Spinal cord (tissue), 10 donors: ENCODE measurements around the gene ORC5. TPM values are rescaled to one million over a fixed set of nuclear protein-coding genes. Genes with fewer than 3 reads are reported as not detected.

Source experiments
- DNase-seq, 6 donors: peaks; one replicate each; pipeline versions ENCODE4 v3.0.0 to v3.0.0-alpha.2; 2013 to 2015; ENCODE audit warnings: low spot score in 6 of 6, low read depth in 4 of 6
- H3K27ac ChIP-seq: one replicate; pipeline ENCODE4 v1.5.1; 2013; ENCODE audit warnings: low read depth, low read length, control low read depth
- H3K27me3 ChIP-seq: one replicate; pipeline ENCODE4 v1.6.1; 2013; ENCODE audit warnings: low read length; ENCODE audit not compliant: control insufficient read depth, insufficient read depth
- H3K36me3 ChIP-seq: one replicate; pipeline ENCODE4 v1.6.1; 2013; ENCODE audit warnings: low read length; ENCODE audit not compliant: control insufficient read depth, insufficient read depth
- H3K4me1 ChIP-seq: one replicate; pipeline ENCODE4 v1.6.1; 2013; ENCODE audit warnings: low read length; ENCODE audit not compliant: control insufficient read depth, insufficient read depth
- H3K4me3 ChIP-seq: one replicate; pipeline ENCODE4 v1.5.1; 2013; ENCODE audit warnings: low read depth, low read length, control low read depth
- H3K9me3 ChIP-seq: one replicate; pipeline ENCODE4 v1.6.1; 2013; ENCODE audit warnings: low read length; ENCODE audit not compliant: control insufficient read depth, insufficient read depth
- WGBS: methylation state at CpG from one replicate; pipeline ENCODE4 v1.1.5; 2013; ENCODE audit warnings: missing lambda C conversion rate; ENCODE audit not compliant: insufficient coverage; 5-methylcytosine and 5-hydroxymethylcytosine counted together
- polyA plus RNA-seq, 2 donors: library from polyadenylated mRNA; unstranded; fragments of 120-200 nt; gene quantifications; one replicate each; pipeline ENCODE4 v1.2.1, GENCODE V29; 2013; ENCODE audit not compliant: insufficient read length in 2 of 2
- total RNA-seq, 2 donors: library from RNA; depleted of rRNA in 1 of 2; stranded (reverse); fragments of 120-200 nt in 1 of 2; fragments of >200 nt in 1 of 2; gene quantifications; one replicate each; pipeline versions ENCODE4 v1.2.3 to v1.2.4, GENCODE V29; 2013 to 2014
- donor health status: healthy.

The ORC5 gene
- total and polyA plus RNA-seq, 4 donors, result 18.5 to 42.1 (median 19.9) TPM

GRCh38 chr7:104161244-104161643 lies 46.6 kb downstream of the ORC5 start:
- no peak overlapping the region for H3K27ac ChIP-seq
- no peaks in the 10 kb centered on the region for H3K9me3 ChIP-seq
- DNase-seq, result no peak
- H3K4me3 ChIP-seq, result no peak overlapping the region
- H3K36me3 ChIP-seq, result peaks cover 4% of the 10 kb centered on the region
- no CpG with 5 or more reads among the region's 3 CpGs for WGBS
- no peaks in the 10 kb centered on the region for H3K27me3 ChIP-seq
- H3K4me1 ChIP-seq, result no peaks in the 10 kb centered on the region

GRCh38 chr7:104160375-104160774 lies 47.4 kb downstream of the ORC5 start:
- peak in 3 of 6 donors; percentile 29 to 85 (median 51) for DNase-seq

GRCh38 chr7:104156842-104157277 lies 51.0 kb downstream of the ORC5 start:
- H3K4me3 ChIP-seq, result no peak overlapping the region

More at GRCh38 chr7:104160375-104160774, 47.4 kb downstream of the ORC5 start:
- Histone ChIP-seq H3K27ac (no peak overlapping the region), H3K4me3 (no peak overlapping the region), H3K9me3 (no peaks in the 10 kb centered on the region), H3K4me1 (no peaks in the 10 kb centered on the region), H3K27me3 (no peaks in the 10 kb centered on the region), H3K36me3 (peaks cover 4% of the 10 kb centered on the region)

GRCh38 chr7:104153287-104153686 lies 54.5 kb downstream of the ORC5 start:
- no peaks in the 10 kb centered on the region for H3K36me3 ChIP-seq
- peak in 1 of 6 donors; percentile 71 for DNase-seq
- no peak overlapping the region for H3K4me3 ChIP-seq
- H3K9me3 ChIP-seq, result no peaks in the 10 kb centered on the region
- H3K27ac ChIP-seq, result no peak overlapping the region
- H3K27me3 ChIP-seq, result no peaks in the 10 kb centered on the region
- no peaks in the 10 kb centered on the region for H3K4me1 ChIP-seq
- WGBS, result no CpG with 5 or more reads among the region's 4 CpGs

More at GRCh38 chr7:104156842-104157277, 51.0 kb downstream of the ORC5 start:
- Histone ChIP-seq H3K36me3 (no peaks in the 10 kb centered on the region), H3K27me3 (no peaks in the 10 kb centered on the region), H3K4me1 (no peaks in the 10 kb centered on the region), H3K27ac (no peak overlapping the region), H3K9me3 (no peaks in the 10 kb centered on the region)
- DNase-seq, result peak in 3 of 6 donors; percentile 26 to 85 (median 55)
- WGBS, result no CpG with 5 or more reads among the region's 2 CpGs

GRCh38 chr7:104152468-104152867 lies 55.3 kb downstream of the ORC5 start:
- Histone ChIP-seq H3K9me3 (no peaks in the 10 kb centered on the region), H3K4me3 (no peak overlapping the region), H3K27ac (no peak overlapping the region), H3K27me3 (no peaks in the 10 kb centered on the region), H3K4me1 (no peaks in the 10 kb centered on the region), H3K36me3 (no peaks in the 10 kb centered on the region)
- no CpG with 5 or more reads among the region's 1 CpG for WGBS
- DNase-seq, result no peak

- Histone ChIP-seq H3K27me3 (no peaks in the 10 kb centered on the region), H3K4me3 (no peak overlapping the region), H3K36me3 (no peaks in the 10 kb centered on the region), H3K9me3 (no peaks in the 10 kb centered on the region), H3K4me1 (no peaks in the 10 kb centered on the region), H3K27ac (no peak overlapping the region)
- no peak for DNase-seq
- WGBS, result no CpG with 5 or more reads among the region's 1 CpG
Measured at GRCh38 chr7:104150470-104150869, 57.3 kb downstream of the ORC5 start.

GRCh38 chr7:104149822-104150221 lies 58.0 kb downstream of the ORC5 start:
- DNase-seq, result peak in 1 of 6 donors; percentile 32
- no CpG with 5 or more reads among the region's 2 CpGs for WGBS
- Histone ChIP-seq H3K36me3 (no peaks in the 10 kb centered on the region), H3K27me3 (no peaks in the 10 kb centered on the region), H3K27ac (no peak overlapping the region), H3K9me3 (no peaks in the 10 kb centered on the region), H3K4me3 (no peak overlapping the region), H3K4me1 (no peaks in the 10 kb centered on the region)

- no peak for DNase-seq
Measured at GRCh38 chr7:104142147-104142546, 65.7 kb downstream of the ORC5 start.

GRCh38 chr7:104137971-104138370 lies 69.8 kb downstream of the ORC5 start:
- H3K4me3 ChIP-seq, result no peak overlapping the region
- H3K27ac ChIP-seq, result no peak overlapping the region
- DNase-seq, result no peak
- 90% methylated on average over 5 of the region's 7 CpGs for WGBS
- no peaks in the 10 kb centered on the region for H3K9me3 ChIP-seq
- H3K4me1 ChIP-seq, result no peaks in the 10 kb centered on the region
- no peaks in the 10 kb centered on the region for H3K27me3 ChIP-seq
- peaks cover 3% of the 10 kb centered on the region for H3K36me3 ChIP-seq

More at GRCh38 chr7:104142147-104142546, 65.7 kb downstream of the ORC5 start:
- Histone ChIP-seq H3K27ac (no peak overlapping the region), H3K9me3 (no peaks in the 10 kb centered on the region), H3K27me3 (no peaks in the 10 kb centered on the region), H3K4me1 (no peaks in the 10 kb centered on the region), H3K4me3 (no peak overlapping the region), H3K36me3 (no peaks in the 10 kb centered on the region)
- no CpG with 5 or more reads among the region's 2 CpGs for WGBS

GRCh38 chr7:104137511-104137910 lies 70.3 kb downstream of the ORC5 start:
- Histone ChIP-seq H3K27me3 (no peaks in the 10 kb centered on the region), H3K36me3 (peaks cover 3% of the 10 kb centered on the region), H3K4me1 (no peaks in the 10 kb centered on the region), H3K27ac (no peak overlapping the region), H3K9me3 (no peaks in the 10 kb centered on the region), H3K4me3 (no peak overlapping the region)
- WGBS, result 96% methylated on average over 10 of the region's 10 CpGs
- DNase-seq, result no peak
